SH-SY5Y (cell line): ENCODE data around the gene RYR1.

Experiments used
- GATA2 ChIP-seq: IDR thresholded peaks from 2 replicates; pipeline ENCODE4 v1.6.1; 2011; ENCODE audit warnings: mild to moderate bottlenecking, low read depth, low read length
- GATA3 ChIP-seq: IDR thresholded peaks from 2 replicates; pipeline ENCODE4 v1.6.1; 2011; ENCODE audit warnings: low read depth, mild to moderate bottlenecking, low read length, moderate library complexity

DNA sequence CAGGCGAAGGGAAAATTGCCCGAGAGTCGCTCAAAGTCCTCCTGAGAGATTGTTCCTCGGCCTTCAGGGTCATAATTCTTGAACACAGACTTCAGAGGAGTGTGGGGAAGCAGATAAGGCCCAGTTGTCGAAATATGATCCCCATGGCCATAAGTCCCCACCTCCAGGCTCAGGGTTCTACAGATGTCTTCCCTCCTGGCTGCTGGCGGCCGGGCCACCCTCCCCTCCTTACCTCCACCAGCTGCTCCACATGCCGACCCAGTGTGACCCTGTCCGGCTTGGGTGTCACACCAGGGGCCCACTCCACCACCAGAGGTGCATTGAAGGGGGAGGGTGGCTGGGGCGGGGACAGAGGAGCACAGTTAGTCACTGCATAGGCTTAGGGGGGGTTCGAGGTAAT is 20.5 kb upstream of the RYR1 start:
- TF ChIP-seq GATA2, result no peak
- no peak for TF ChIP-seq GATA3
